Neuron (in vitro differentiated cells): Measurements from ENCODE around the gene TIMP1.
A peak's percentile ranks its signal among the peaks of the same experiment; 100 is the strongest.

Experiments used
- H2AFZ ChIP-seq: one replicate; pipeline ENCODE4 v1.6.1; 2013; ENCODE audit warnings: low read depth, mild to moderate bottlenecking, inconsistent platforms, low read length, moderate library complexity
- H3K27me3 ChIP-seq: one replicate; pipeline ENCODE4 v1.6.1; 2013; ENCODE audit warnings: low read length; ENCODE audit not compliant: insufficient read depth
- H3K36me3 ChIP-seq: one replicate; pipeline ENCODE4 v1.6.1; 2013; ENCODE audit warnings: low read length; ENCODE audit not compliant: insufficient read depth
- H3K4me1 ChIP-seq: one replicate; pipeline ENCODE4 v1.6.1; 2013; ENCODE audit warnings: low read length; ENCODE audit not compliant: insufficient read depth
- H3K4me3 ChIP-seq: 2 replicates; pipeline ENCODE4 v1.5.1; 2013; ENCODE audit warnings: mild to moderate bottlenecking, low read length, moderate library complexity
- H3K9me3 ChIP-seq: one replicate; pipeline ENCODE4 v1.6.1; 2013; ENCODE audit warnings: low read length

Gene TIMP1

GRCh38 chrX:47619486-47620302, 37.5 kb downstream of the TIMP1 start, which contains the start of gene SYN1:
Gene SYN1 (minus strand): TSS chrX:47619857. CDS start chrX:47619728, 129 bp downstream.
- Histone ChIP-seq H3K9me3 (no peaks in the 10 kb centered on the region), H3K36me3 (no peaks in the 10 kb centered on the region), H3K4me1 (no peaks in the 10 kb centered on the region), H3K27me3 (no peaks in the 10 kb centered on the region), H2AFZ (peak within 1 kb of the TSS; percentile 12), H3K4me3 (peak within 1 kb of the TSS; percentile 50)

DNA sequence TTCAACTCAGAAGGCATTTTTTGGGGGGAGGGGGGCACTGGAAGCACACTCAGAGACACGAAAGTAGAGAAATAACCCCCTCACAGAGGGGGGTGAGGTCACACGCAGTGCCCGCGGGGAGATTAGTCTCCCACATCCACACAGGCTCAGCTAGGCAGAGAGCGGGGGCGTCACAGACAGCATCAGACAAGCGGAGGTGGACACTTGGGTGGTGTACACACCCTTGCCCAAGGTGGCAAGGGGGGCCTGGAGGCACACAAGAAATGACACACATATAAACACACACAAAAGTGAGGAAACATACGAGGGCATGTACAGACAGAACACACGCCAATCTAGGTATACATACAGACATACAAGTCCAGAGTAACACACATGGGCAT, 38.1 kb downstream of the TIMP1 start:
- Histone ChIP-seq H3K9me3 (no peaks in the 10 kb centered on the region), H3K4me3 (peak overlapping the region; percentile 26), H2AFZ (no peak overlapping the region), H3K4me1 (no peaks in the 10 kb centered on the region), H3K27me3 (no peaks in the 10 kb centered on the region), H3K36me3 (no peaks in the 10 kb centered on the region)

- H2AFZ ChIP-seq, result no peak overlapping the region
- H3K4me3 ChIP-seq, result no peak overlapping the region
- no peaks in the 10 kb centered on the region for H3K9me3 ChIP-seq
- no peaks in the 10 kb centered on the region for H3K27me3 ChIP-seq
- no peaks in the 10 kb centered on the region for H3K4me1 ChIP-seq
- no peaks in the 10 kb centered on the region for H3K36me3 ChIP-seq
Measured at GRCh38 chrX:47621851-47622250, 39.6 kb downstream of the TIMP1 start.

GRCh38 chrX:47623540-47624027, 41.3 kb downstream of the TIMP1 start:
- H3K27me3 ChIP-seq, result no peaks in the 10 kb centered on the region
- H3K36me3 ChIP-seq, result no peaks in the 10 kb centered on the region
- H3K9me3 ChIP-seq, result no peaks in the 10 kb centered on the region
- H3K4me1 ChIP-seq, result no peaks in the 10 kb centered on the region
- no peak overlapping the region for H2AFZ ChIP-seq
- peak overlapping the region; percentile 42 for H3K4me3 ChIP-seq

GRCh38 chrX:47625365-47625764, 43.1 kb downstream of the TIMP1 start:
- Histone ChIP-seq H3K9me3 (no peaks in the 10 kb centered on the region), H3K4me1 (no peaks in the 10 kb centered on the region), H3K4me3 (no peak overlapping the region), H3K27me3 (no peaks in the 10 kb centered on the region), H3K36me3 (no peaks in the 10 kb centered on the region), H2AFZ (no peak overlapping the region)

GRCh38 chrX:47628982-47629381, 46.7 kb downstream of the TIMP1 start:
- Histone ChIP-seq H3K4me1 (no peaks in the 10 kb centered on the region), H3K4me3 (no peak overlapping the region), H3K27me3 (no peaks in the 10 kb centered on the region), H3K9me3 (no peaks in the 10 kb centered on the region), H3K36me3 (no peaks in the 10 kb centered on the region), H2AFZ (no peak overlapping the region)

DNA sequence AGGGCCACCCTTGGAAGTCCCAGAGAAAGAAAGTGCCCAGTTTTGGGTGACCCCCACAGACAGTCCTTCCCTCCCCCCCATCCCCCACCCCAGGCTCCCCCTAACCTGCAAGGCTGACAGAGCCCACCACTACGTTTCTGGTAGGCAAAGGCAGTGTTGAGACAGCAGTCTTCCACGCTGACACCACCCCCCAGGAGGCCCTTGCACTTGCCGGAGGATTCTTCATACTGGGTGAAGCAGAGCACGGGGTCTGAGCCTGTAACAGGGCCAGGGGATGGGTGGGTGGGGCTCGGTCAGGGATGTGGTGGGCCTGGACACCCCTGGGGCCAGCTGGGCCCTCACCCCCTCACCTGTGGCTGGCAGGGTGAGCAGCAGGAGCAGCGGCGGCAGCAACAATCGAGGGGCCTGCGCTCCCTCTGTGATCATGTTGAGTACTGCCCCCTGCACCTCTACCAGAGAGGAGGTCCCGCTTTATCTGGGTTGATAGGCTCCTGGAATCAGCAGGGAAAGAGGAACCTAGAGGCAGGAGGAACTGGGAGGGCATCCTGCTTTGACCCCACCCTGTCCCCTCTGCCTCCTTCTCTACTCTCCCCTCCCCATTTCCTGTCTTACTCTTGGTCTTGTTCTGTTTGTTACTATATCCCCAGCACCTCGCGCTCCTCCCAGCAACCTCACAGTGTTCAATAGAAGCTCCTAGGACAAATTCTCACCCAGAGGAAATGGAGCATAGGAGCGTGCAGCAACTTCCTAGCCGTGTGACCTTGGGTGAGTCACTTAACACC, 47.4 kb downstream of the TIMP1 start, which contains the start of gene CFP:
Gene CFP, minus strand, starts transcription at position 512 of the 782 bp plus-strand sequence. Its CDS starts 86 bp downstream, at position 426.
- no peaks in the 10 kb centered on the region for H3K9me3 ChIP-seq
- H2AFZ ChIP-seq, result no peak within 1 kb of the TSS
- no peaks in the 10 kb centered on the region for H3K36me3 ChIP-seq
- no peaks in the 10 kb centered on the region for H3K4me1 ChIP-seq
- no peaks in the 10 kb centered on the region for H3K27me3 ChIP-seq
- H3K4me3 ChIP-seq, result no peak within 1 kb of the TSS

GRCh38 chrX:47631676-47632075, 49.4 kb downstream of the TIMP1 start:
- no peak overlapping the region for H3K4me3 ChIP-seq
- no peaks in the 10 kb centered on the region for H3K4me1 ChIP-seq
- H2AFZ ChIP-seq, result no peak overlapping the region
- no peaks in the 10 kb centered on the region for H3K27me3 ChIP-seq
- peaks cover 10% of the 10 kb centered on the region for H3K36me3 ChIP-seq
- no peaks in the 10 kb centered on the region for H3K9me3 ChIP-seq

DNA sequence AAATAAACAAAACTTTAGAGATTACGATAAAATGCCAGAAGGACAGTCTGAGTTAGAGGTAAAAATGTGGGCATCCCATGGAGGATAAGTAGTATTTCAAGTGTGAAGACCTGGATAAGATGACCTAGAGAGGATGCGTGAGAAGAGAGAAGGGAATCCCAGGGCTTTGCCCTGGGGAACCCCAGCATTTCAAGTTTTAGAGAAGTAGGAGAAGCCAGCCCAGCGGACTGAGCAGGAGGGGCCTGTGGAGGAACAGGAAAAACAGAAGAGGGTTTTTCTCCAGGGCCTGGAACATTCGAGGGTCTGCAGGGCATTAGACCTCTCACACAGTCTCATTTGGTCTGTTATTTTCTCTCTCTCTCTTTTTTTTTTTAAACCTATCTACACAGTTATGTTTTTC, 50.4 kb downstream of the TIMP1 start:
- no peaks in the 10 kb centered on the region for H3K4me1 ChIP-seq

DNA sequence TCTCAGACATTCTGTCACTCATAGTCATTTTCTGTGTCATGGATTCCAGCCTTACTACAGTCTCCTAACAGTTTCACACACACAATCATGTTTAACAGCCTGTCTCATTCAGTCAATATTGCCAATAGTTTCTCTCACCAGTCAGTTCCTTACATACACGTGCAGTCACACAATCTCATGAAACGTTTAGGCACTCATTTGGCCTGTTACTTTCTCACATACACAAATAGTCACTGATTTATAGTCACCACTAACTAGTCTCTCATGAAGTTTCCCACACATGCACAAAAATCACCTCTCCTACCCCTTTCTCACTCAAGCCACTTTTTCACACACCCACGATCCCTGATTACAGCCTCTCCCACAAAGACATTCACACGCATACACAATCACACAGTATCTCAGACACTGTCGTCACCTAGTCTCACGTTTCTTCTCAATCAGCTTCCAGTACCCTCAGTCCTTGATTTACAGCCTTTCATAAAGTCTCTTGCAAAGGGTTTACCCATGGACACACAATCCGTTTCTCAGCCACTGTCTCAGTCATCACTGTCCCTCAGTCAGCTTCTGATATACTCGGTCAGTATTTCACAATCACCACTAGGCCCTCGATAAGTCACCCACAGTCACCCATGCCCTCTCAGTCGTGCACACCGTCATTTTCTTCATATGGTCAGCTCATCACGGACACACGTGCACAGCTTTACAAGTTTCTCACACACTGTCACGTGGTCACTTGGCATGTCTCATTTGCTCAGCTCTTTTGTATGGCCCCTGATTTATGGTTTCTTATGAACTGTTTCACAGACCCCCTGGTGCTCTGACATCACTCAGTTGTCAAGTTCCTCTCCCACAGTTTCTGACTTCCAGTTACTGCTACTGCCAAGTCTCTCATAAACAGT, 51.7 kb downstream of the TIMP1 start:
- Histone ChIP-seq H3K9me3 (peaks cover 1% of the 10 kb centered on the region), H3K27me3 (no peaks in the 10 kb centered on the region)

More for the DNA sequence above, 50.4 kb downstream of the TIMP1 start:
- Histone ChIP-seq H3K9me3 (no peaks in the 10 kb centered on the region), H3K4me3 (no peak overlapping the region), H3K36me3 (peaks cover 13% of the 10 kb centered on the region), H3K27me3 (no peaks in the 10 kb centered on the region), H2AFZ (no peak overlapping the region)

DNA sequence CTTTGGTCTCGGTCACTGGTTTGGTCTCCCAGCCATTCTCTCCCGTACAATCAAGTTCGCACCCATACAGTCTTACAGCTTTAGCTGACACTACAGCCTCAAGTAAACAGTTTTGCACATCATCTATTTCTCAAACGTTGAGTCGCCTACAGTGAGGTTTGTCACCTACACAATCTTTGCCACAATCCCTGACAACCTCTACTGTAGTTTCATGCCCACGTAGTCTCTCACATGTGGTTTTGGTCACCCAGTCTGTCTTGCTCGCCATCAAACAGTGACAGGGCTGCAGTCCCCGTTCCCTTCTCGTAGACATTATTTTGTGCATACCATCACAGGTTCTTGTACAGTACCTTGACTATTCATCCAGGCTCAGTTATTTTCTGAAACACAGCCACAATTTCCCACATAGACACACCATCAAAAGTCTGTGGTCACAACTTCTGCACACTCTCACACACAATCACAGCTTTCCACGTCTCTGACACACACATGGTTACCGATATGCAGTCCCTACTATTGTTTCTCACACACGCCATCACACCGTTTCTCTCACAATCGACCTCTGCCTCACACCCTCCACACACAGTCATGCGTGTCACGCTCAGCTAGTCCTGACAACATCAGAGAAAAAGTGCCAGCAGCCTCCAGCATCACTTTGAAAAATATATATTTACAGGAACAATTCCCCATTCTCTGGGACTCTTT, 52.8 kb downstream of the TIMP1 start:
- Histone ChIP-seq H3K9me3 (peaks cover 5% of the 10 kb centered on the region), H3K36me3 (peaks cover 16% of the 10 kb centered on the region), H3K27me3 (no peaks in the 10 kb centered on the region), H3K4me3 (no peak overlapping the region), H3K4me1 (no peaks in the 10 kb centered on the region), H2AFZ (no peak overlapping the region)

More for the DNA sequence above, 51.7 kb downstream of the TIMP1 start:
- Histone ChIP-seq H3K36me3 (peaks cover 13% of the 10 kb centered on the region), H3K4me1 (no peaks in the 10 kb centered on the region), H3K4me3 (no peak overlapping the region), H2AFZ (no peak overlapping the region)
